ENCODE data around the gene SRGAP1. TPM values are rescaled to one million over a fixed set of nuclear protein-coding genes. Genes with fewer than 3 reads are reported as not detected.

SRGAP1 gene
- total and polyA plus RNA-seq, 2 of the 8 experiments (the other 6 are each of a cell fraction or from before 2014, with no cell fraction given): 3.2 to 7.3 TPM

GRCh38 chr12:64142784-64143183 is 298.3 kb downstream of the SRGAP1 start (continued):
- TF ChIP-seq SP2 (IDR thresholded peaks at IDR 0.05; ENCODE audit: low read length): no peak
- no peak for TF ChIP-seq E2F6 (IDR thresholded peaks at IDR 0.05)
